ENCODE results near the gene C3orf49.
A peak's percentile ranks its signal among the peaks of the same experiment; 100 is the strongest.

C3orf49 gene

DNA sequence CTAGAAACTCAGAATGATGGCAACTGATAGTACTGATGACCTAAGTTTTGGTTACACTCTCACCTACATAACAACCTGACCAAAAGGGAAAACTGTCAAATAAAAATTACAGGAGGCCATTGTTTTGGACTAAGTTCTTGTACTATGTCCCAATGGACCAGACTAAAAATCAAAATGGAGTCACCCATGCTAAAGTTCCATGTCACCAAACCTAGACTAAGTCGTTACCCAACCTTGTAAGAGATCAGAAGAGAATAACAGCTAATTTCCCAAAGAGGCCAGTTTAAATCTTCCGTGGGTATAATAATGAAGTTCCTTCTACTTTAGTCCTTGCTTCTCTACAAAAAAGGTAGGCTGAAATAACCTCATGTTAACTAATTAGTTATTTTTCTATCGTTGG lies 32.2 kb downstream of the C3orf49 start:
- DNase-seq (ENCODE audit: low spot score) = no peak

DNA sequence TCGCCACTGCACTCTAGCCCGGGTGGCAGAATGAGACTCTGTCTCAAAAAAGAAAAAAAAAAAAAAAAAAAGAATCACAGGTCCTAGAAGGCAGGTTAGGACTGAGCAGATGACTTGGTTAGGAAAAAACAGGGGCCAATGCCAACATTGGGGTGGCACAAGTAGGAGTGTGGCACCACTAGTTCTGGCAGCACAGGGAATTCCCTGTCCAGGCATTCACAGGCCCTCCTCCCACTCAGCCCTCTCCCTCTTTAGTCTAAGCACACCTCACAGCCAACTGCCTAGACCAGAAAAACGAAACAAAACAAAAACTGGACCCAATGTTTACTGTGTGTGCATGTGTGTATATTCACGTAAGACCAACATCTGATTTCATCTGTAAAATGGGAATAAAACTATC lies 34.0 kb downstream of the C3orf49 start:
- no peak for DNase-seq (ENCODE audit: low spot score)

GRCh38 chr3:63855333-63855940 lies 36.3 kb downstream of the C3orf49 start:
- DNase-seq (ENCODE audit: low spot score) = no peak

- DNase-seq (ENCODE audit: low spot score) = no peak
These were observed 38.2 kb downstream of the C3orf49 start for GRCh38 chr3:63857311-63857710.

DNA sequence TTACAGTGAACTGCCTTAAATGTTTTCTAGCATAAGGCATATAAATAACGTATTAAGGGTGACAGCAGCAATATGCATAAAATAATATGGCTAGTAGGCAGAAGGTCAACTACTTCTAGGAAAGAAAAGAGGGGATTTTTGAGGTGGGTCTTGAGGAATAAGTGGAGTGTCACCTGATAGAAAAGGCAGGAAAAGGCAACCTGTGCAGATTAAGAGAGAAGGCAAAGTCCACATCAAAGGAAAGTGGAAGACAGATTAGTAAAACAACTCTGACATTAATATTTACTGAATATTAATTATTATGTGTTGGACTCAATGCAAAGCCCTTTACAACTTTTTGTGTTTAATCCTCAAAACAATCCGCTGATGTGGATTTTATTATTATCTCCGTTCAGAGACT lies 41.7 kb downstream of the C3orf49 start:
- DNase-seq (ENCODE audit: low spot score) = no peak

GRCh38 chr3:63861306-63861705 lies 42.2 kb downstream of the C3orf49 start:
- no peak for DNase-seq (ENCODE audit: low spot score)

DNA sequence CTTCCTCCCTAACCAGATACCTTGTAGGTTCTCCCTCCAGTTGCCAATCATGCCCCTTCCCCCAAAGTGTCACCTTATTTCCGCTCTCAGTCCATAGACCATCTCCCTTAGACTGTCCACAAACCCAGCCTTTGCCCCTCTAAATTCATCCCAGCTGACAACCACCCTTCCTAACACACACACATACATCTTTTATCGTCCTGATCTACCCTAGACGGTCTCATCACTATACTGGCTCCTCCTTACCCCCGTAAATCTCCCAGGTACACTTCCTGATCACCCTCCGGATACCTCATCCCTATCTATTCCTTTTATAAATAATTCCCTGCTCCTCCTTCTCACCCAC lies 43.7 kb downstream of the C3orf49 start:
- no peak for DNase-seq (ENCODE audit: low spot score)

DNA sequence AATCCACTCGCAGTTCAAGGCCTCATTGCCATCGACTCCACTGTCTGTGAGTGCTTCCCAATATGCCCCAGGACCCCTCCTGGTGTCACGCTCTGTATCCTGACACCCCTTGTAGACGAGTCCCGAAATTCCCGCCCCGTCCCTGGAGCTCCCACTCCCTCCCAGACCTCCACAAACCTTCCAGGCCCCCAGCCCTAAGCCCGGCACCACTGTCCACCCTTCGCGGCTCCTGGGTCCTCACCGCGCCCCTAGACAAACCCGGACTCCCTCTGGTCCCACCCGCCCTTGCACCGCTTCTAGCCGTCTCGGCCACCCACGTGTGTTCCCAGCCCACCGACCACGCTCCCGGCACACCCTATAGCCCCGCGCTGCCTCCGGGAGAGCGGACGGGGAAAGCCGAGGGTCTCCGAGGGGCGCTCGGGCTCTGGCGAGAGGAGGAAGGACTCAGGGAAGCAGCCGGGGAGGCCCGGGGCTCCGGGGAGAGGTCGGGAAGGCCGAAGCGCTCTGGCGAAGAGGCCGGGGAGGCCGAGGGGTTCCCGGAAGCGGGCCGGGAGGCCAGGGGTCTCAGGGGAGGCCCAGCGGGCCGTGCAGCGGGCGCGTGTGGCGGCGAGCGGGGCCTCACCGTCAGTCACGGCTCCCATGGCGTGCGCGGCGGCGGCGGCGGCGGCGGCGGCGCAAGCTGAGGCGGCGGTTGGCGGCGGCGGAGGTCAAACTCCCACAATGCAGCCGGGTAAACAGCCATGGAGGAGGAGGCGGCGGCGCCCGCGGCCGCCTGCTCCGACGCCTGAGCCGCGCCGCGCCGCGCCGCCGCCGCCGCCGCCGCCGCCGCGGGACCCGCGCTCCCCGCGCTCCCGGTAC lies 44.3 kb downstream of the C3orf49 start, which contains the start of the genes ATXN7 and THOC7:
TSS of gene ATXN7 (plus strand) at position 718 of the 858 bp plus-strand sequence. CDS start 48,732 bp downstream, outside the sequence.
TSS of gene THOC7 (minus strand) at position 656 of the 858 bp plus-strand sequence. CDS start at position 641, 15 bp downstream.
- peak; percentile 77 for DNase-seq (ENCODE audit: low spot score)

DNA sequence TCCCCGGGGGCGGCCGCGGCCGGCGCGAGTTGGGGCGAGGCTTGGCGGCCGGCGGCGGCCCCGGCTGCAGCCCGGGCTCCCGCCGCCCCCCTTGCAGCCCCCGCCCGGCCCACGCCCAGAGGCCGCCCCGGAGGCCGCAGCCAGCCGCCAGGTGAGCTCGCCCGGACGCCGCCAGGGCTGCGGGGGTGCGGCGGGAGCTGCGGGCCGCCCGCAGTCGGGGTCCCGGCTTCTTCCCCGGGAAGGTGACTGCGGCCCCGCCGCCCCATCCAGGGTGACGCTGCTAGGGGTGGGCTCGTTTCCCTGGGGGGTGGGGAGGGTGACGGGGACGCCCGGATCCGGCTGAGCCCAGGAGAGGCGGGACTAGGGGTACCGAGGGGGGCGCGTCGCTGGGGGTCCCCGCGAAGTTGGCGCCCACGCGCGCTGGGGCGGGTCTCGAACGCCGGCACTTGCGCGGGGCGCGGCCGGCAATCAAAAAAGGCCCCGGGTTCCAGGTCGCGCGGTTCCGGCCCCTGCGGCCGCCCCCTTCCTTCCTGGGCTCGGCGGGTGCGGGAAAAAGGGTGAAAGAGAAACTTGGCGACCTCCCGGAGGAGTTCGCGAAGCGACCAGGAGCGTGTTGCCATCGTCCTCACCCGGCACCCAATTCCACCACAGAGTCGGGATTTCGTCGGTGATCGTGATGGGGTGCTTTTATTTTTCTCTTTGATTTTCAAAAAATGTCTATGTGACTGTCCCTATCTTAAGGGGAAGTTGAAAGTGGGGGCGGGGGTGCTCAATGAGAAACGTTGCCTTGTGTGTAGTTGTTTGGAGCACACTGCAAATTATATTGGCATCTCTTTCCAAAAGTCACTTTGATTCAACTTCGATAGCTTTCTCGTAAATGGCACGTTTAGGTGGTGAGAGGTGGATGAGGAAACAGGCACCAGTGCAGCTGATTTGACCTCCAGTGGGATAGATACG lies 45.2 kb downstream of the C3orf49 start:
- peak; percentile 67 for DNase-seq (ENCODE audit: low spot score)

- DNase-seq (ENCODE audit: low spot score) = peak; percentile 38
These were observed 45.8 kb downstream of the C3orf49 start for GRCh38 chr3:63864965-63865327.

DNA sequence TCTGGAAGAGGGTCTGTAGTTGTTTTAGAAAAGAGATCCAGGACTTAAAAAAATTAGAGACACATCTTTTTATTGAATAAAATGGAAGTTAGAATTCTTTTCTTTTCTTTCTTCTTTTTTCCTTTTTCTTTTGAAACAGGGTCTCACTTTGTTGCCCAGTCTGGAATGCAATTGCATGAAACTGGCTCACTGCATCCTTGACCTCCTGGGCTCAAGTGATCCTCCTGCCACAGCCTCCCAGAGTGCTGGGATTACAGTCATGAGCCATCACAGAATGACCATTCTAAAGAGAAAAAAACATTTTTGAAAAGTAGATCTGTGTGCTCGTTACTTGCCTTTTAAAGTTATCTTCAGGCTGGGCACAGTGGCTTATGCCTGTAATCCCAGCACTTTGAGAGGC lies 48.1 kb downstream of the C3orf49 start:
- no peak for DNase-seq (ENCODE audit: low spot score)

DNA sequence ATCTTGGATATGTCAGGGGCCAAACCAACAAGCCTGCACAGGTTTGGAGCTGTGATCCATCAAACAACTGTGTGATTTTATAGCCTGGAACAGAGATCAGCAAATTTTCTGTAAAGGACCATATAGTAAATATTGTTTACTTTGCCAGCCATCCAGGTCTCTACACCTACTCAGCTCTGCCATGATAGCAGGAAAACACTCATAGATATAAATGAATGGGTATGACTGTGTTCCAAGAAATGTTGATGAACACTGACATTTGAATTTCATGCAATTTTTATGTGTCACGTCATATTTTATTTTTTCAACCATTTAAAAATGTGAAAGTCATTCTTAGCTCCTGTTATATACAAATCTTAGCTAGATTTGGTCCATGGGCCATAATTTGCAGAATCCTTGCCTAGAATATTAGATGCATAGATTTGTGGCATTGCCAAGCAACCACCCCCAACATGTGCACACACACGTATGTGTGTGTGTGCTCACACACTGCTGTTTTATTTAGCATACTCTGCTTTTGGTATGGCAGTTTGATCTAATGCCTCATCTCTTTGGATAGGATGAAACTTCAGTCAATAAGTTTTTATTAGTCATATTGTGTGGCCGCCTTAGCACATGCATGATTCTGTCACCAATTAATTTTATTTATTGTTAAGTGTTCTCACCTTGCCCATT lies 51.0 kb downstream of the C3orf49 start:
- no peak for DNase-seq (ENCODE audit: low spot score)

GRCh38 chr3:63870615-63871005 lies 51.5 kb downstream of the C3orf49 start:
- DNase-seq (ENCODE audit: low spot score) = no peak

DNA sequence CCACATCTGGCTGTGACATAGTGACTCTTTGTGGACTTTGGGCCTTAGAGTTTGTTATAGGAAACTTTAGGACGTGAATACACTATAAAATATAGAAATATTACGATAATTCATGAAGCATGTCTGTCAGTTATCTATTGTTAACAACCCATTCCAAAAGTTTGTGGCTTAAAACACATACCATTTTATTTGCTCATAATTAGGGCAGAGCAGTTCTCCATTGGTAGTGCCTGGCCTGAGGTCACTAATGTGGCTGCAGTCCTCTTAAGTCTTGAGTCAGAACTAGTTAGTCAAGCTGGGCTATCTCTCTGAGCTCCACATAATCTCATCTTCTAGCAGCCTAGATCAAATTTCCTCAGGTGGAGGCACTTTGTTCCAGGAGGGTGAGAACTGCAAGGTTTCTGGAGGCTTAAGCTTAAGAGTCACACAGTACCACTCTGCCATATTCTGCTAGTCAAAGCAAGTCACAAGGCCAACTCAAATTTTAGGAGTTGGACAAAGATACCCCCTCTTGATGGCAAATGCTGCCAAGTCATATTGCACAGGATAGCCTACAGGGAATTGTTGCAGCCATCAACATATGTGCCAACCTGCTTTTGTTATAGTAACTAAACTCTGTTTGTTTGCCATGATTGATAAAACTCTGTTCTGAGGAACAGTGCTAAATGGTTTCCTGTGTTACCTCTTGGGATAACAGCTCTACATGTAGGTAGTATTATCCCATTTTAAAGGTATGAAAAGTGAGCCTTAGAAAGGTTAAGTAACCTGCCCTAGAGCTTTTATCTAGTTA lies 53.2 kb downstream of the C3orf49 start:
- no peak for DNase-seq (ENCODE audit: low spot score)

- no peak for DNase-seq (ENCODE audit: low spot score)
These were observed 55.7 kb downstream of the C3orf49 start for GRCh38 chr3:63874769-63875168.

DNA sequence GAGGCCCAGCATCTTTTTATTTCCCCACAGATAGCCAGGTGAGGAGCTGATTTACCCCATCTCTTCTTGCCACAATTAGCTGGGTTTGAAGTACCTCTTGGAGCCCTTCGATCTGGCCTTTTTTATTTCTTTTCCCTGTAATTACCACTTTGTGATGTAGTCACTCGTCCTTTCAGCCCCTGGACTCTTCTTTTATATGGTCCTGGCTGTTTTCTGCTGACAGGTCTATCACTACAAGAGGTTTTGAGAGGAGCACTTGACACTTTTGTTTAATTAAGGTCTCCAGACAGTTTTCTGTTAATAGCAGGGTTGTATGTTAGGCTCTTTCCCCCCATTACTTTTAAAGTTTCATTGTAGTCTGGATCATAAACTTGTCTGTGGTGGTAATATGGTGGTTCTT lies 56.4 kb downstream of the C3orf49 start:
- DNase-seq (ENCODE audit: low spot score) = no peak

GRCh38 chr3:63876260-63876659 lies 57.2 kb downstream of the C3orf49 start:
- no peak for DNase-seq (ENCODE audit: low spot score)

- DNase-seq (ENCODE audit: low spot score) = no peak
These were observed 58.8 kb downstream of the C3orf49 start for GRCh38 chr3:63877737-63878393.

GRCh38 chr3:63878394-63879060 lies 59.4 kb downstream of the C3orf49 start:
- no peak for DNase-seq (ENCODE audit: low spot score)

- DNase-seq (ENCODE audit: low spot score) = no peak
These were observed 61.6 kb downstream of the C3orf49 start for GRCh38 chr3:63880653-63881052.
